ENCODE data around the gene EML5. TPM values are rescaled to one million over a fixed set of nuclear protein-coding genes. Genes with fewer than 3 reads are reported as not detected.

Gene EML5
- total RNA-seq (2014; rRNA removed; shearing (Covaris generic)), result 0.03 and 0.06 TPM in 2 replicates

- Histone ChIP-seq H3K9me3 (replicated peaks) (no peaks in the 10 kb centered on the region), H3K4me3 (peak within 1 kb of the TSS; percentile 60), H3K27ac (no peak within 1 kb of the TSS), H3K4me1 (no peaks in the 10 kb centered on the region), H3K27me3 (peaks cover 9% of the 10 kb centered on the region), H3K36me3 (no peaks in the 10 kb centered on the region)
- peak; percentile 38 to 58 for DNase-seq
Observed at GRCh38 chr14:88792473-88793258, at the start of gene EML5. Gene EML5 (minus strand): TSS chr14:88792953. CDS start chr14:88792503, 450 bp downstream.

GRCh38 chr14:88842414-88842813, 49.7 kb upstream of the EML5 start:
- DNase-seq, result no peak
- no peak overlapping the region for H3K4me3 ChIP-seq
- H3K27ac ChIP-seq, result no peak overlapping the region
- H3K36me3 ChIP-seq, result no peaks in the 10 kb centered on the region
- H3K27me3 ChIP-seq, result no peaks in the 10 kb centered on the region
- H3K9me3 ChIP-seq (replicated peaks), result no peaks in the 10 kb centered on the region
- H3K4me1 ChIP-seq, result 0 out of 2 replicates have a peak, but pooled peaks cover 3% of the 10 kb centered on the region

GRCh38 chr14:88841741-88842140, 49.0 kb upstream of the EML5 start:
- DNase-seq, result no peak
- no peak overlapping the region for H3K4me3 ChIP-seq
- H3K36me3 ChIP-seq, result no peaks in the 10 kb centered on the region
- H3K27me3 ChIP-seq, result no peaks in the 10 kb centered on the region
- H3K4me1 ChIP-seq, result 0 out of 2 replicates have a peak, but pooled peaks cover 3% of the 10 kb centered on the region
- no peaks in the 10 kb centered on the region for H3K9me3 ChIP-seq (replicated peaks)
- H3K27ac ChIP-seq, result no peak overlapping the region

GRCh38 chr14:88840926-88841325, 48.2 kb upstream of the EML5 start:
- no peak for DNase-seq
- H3K4me1 ChIP-seq, result 0 out of 2 replicates have a peak, but pooled peaks cover 3% of the 10 kb centered on the region
- no peak overlapping the region for H3K27ac ChIP-seq
- H3K36me3 ChIP-seq, result no peaks in the 10 kb centered on the region
- H3K4me3 ChIP-seq, result no peak overlapping the region
- H3K9me3 ChIP-seq (replicated peaks), result no peaks in the 10 kb centered on the region
- no peaks in the 10 kb centered on the region for H3K27me3 ChIP-seq

- Histone ChIP-seq H3K27ac (no peak overlapping the region), H3K27me3 (no peaks in the 10 kb centered on the region), H3K4me3 (no peak overlapping the region), H3K4me1 (peaks cover 8% of the 10 kb centered on the region; the same call in 1 of the 2 replicates), H3K9me3 (replicated peaks) (no peaks in the 10 kb centered on the region), H3K36me3 (no peaks in the 10 kb centered on the region)
- DNase-seq, result no peak
Observed at GRCh38 chr14:88838015-88838414, 45.3 kb upstream of the EML5 start.

- Histone ChIP-seq H3K36me3 (no peaks in the 10 kb centered on the region), H3K4me1 (peaks cover 8% of the 10 kb centered on the region; the same call in 1 of the 2 replicates), H3K9me3 (replicated peaks) (no peaks in the 10 kb centered on the region), H3K27me3 (no peaks in the 10 kb centered on the region), H3K27ac (no peak overlapping the region), H3K4me3 (no peak overlapping the region)
- DNase-seq, result no peak
Observed at GRCh38 chr14:88837495-88837894, 44.7 kb upstream of the EML5 start.

- H3K27me3 ChIP-seq, result no peaks in the 10 kb centered on the region
- H3K4me1 ChIP-seq, result peaks cover 8% of the 10 kb centered on the region; the same call in 1 of the 2 replicates
- H3K9me3 ChIP-seq (replicated peaks), result no peaks in the 10 kb centered on the region
- H3K27ac ChIP-seq, result no peak overlapping the region
- H3K36me3 ChIP-seq, result no peaks in the 10 kb centered on the region
- no peak for DNase-seq
- no peak overlapping the region for H3K4me3 ChIP-seq
Observed at GRCh38 chr14:88835661-88836060, 42.9 kb upstream of the EML5 start.

GRCh38 chr14:88834883-88835431, 42.2 kb upstream of the EML5 start:
- Histone ChIP-seq H3K27me3 (no peaks in the 10 kb centered on the region), H3K27ac (no peak overlapping the region), H3K36me3 (no peaks in the 10 kb centered on the region), H3K9me3 (replicated peaks) (no peaks in the 10 kb centered on the region), H3K4me3 (no peak overlapping the region), H3K4me1 (peaks cover 8% of the 10 kb centered on the region; the same call in 1 of the 2 replicates)
- DNase-seq, result no peak

GRCh38 chr14:88831284-88831683, 38.5 kb upstream of the EML5 start:
- no peak overlapping the region for H3K27ac ChIP-seq
- DNase-seq, result no peak
- H3K4me3 ChIP-seq, result no peak overlapping the region
- no peaks in the 10 kb centered on the region for H3K36me3 ChIP-seq
- peaks cover 6% of the 10 kb centered on the region; the same call in 1 of the 2 replicates for H3K4me1 ChIP-seq
- H3K9me3 ChIP-seq (replicated peaks), result no peaks in the 10 kb centered on the region
- H3K27me3 ChIP-seq, result no peaks in the 10 kb centered on the region

GRCh38 chr14:88829685-88830302, 37.0 kb upstream of the EML5 start:
- no peak for DNase-seq
- Histone ChIP-seq H3K36me3 (no peaks in the 10 kb centered on the region), H3K27me3 (no peaks in the 10 kb centered on the region), H3K4me1 (peaks cover 3% of the 10 kb centered on the region; the same call in 1 of the 2 replicates), H3K27ac (no peak overlapping the region), H3K9me3 (replicated peaks) (no peaks in the 10 kb centered on the region), H3K4me3 (no peak overlapping the region)

GRCh38 chr14:88829188-88829587, 36.4 kb upstream of the EML5 start:
- no peaks in the 10 kb centered on the region for H3K27me3 ChIP-seq
- peaks cover 3% of the 10 kb centered on the region; the same call in 1 of the 2 replicates for H3K4me1 ChIP-seq
- no peak overlapping the region for H3K27ac ChIP-seq
- no peak overlapping the region for H3K4me3 ChIP-seq
- DNase-seq, result no peak
- H3K36me3 ChIP-seq, result no peaks in the 10 kb centered on the region
- H3K9me3 ChIP-seq (replicated peaks), result no peaks in the 10 kb centered on the region

- H3K36me3 ChIP-seq, result no peaks in the 10 kb centered on the region
- no peaks in the 10 kb centered on the region for H3K9me3 ChIP-seq (replicated peaks)
- peaks cover 3% of the 10 kb centered on the region; the same call in 1 of the 2 replicates for H3K4me1 ChIP-seq
- peak overlapping the region; percentile 64 for H3K4me3 ChIP-seq
- H3K27ac ChIP-seq, result no peak overlapping the region
- DNase-seq, result no peak
- 0 out of 2 replicates have a peak, but pooled peaks cover 5% of the 10 kb centered on the region for H3K27me3 ChIP-seq
Observed at GRCh38 chr14:88825503-88825902, 32.8 kb upstream of the EML5 start.

- H3K36me3 ChIP-seq, result no peaks in the 10 kb centered on the region
- DNase-seq, result peak in 1 of 2 experiments; percentile 8
- peak overlapping the region; percentile 89; the same call in 1 of the 2 replicates for H3K27ac ChIP-seq
- peaks cover 3% of the 10 kb centered on the region; the same call in 1 of the 2 replicates for H3K4me1 ChIP-seq
- H3K9me3 ChIP-seq (replicated peaks), result no peaks in the 10 kb centered on the region
- peak overlapping the region; percentile 64 for H3K4me3 ChIP-seq
- H3K27me3 ChIP-seq, result 0 out of 2 replicates have a peak, but pooled peaks cover 5% of the 10 kb centered on the region
Observed at GRCh38 chr14:88825078-88825458, 32.3 kb upstream of the EML5 start.

GRCh38 chr14:88824314-88825077, 31.7 kb upstream of the EML5 start, which contains the start of gene TTC8:
Gene TTC8 (plus strand): TSS chr14:88824651. CDS start chr14:88824708, 57 bp downstream.
- Histone ChIP-seq H3K9me3 (replicated peaks) (no peaks in the 10 kb centered on the region), H3K4me1 (peaks cover 3% of the 10 kb centered on the region; the same call in 1 of the 2 replicates), H3K4me3 (peak within 1 kb of the TSS; percentile 64), H3K36me3 (no peaks in the 10 kb centered on the region), H3K27me3 (0 out of 2 replicates have a peak, but pooled peaks cover 5% of the 10 kb centered on the region), H3K27ac (peak within 1 kb of the TSS; percentile 89)
- DNase-seq, result peak; percentile 87 to 89

All from SJCRH30 (cell line).